ENCODE measurements around the gene PAX5.

PAX5 gene

DNA sequence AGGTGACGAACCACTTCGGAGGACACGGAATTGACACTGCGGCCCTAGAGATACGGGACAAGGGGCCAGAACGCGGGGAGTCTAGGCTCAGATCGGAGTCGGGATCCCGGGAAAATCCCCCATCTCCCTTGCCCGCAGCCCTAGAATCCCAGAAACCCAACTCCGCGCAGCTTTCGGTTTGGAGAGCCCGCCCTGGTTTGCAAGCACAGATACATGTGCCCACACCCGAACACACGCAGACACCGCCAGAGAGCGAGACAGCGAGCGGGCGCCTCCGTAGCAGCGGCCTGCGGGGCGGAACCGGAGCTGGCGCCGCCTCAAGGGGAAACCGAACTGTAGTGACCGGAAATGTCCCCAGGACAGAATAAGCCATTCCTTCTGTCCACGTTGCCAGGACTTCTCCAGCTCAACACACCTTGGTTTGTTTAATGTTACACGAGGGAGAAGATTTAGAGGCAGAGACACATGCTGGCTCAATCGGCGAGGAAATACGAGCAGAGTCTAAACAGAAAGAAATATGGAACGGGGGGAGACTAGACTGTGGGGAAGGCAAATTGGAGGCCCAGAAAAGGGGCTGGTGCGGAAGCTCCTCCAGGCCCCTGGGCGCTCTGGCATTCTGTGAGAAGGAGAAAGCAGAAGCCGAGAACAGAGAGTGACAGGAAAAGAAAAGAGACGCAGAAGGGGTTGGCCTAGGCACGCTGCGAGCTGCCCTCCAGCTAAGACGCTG, 2.9 kb upstream of the PAX5 start:
- peak in 1 of 5 donors; percentile 48 for DNase-seq

DNA sequence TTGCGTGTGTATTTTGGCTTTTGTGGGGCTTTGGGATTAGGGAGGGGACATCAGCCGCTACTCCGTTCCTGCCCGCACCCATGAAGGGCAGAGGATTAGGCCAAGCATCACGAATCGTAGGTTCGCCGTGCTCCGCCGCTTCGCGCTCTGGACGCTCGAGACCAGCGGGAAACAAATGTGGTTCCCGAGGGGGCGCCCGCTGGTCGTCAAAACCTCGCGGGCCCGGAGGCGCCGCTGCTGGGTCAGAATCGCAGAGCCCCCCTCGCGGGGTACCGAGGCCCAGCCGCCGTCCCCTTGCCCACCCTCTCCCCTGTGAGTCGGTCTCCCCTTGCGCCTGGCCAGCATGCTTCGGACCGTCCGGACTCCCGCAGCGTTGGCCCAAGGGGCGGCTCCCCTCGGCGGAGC, 2.3 kb upstream of the PAX5 start:
- no peak for DNase-seq

DNA sequence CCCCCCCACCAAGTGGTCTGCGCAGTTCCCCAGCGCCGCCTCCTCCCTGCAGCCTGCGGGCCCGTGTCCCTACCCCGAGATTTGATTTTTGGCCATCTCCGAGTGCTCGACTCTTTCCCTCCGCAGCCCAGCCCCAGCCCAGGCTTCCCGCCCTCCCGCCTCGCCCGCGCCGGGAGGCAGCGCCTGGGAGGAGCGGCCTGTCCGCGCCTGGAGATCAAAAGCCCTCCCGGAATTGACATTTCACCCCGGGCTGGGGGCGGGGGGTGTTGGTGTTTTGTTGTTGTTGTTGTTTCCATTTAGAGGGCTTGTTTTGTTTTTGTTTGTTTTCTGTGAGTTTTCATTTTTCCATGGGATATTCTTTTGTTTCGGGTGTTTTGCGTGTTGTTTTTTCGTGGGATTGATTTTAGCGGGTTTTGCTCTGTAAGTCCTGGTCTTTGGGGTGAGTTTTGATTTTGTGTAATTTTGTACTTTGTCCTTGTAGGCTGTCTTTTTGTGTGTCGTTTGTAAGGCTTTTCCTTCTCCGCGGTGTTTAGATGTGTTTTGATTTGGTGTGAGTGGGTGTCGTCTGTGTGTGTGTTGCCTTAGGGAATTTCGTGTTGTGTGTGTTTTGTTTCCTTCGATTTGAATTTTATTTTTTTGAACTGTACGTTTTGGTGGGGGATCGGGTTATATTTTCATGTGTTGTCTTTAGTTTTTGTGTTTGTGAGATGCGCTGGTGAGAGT, 1.7 kb upstream of the PAX5 start:
- DNase-seq = no peak

DNA sequence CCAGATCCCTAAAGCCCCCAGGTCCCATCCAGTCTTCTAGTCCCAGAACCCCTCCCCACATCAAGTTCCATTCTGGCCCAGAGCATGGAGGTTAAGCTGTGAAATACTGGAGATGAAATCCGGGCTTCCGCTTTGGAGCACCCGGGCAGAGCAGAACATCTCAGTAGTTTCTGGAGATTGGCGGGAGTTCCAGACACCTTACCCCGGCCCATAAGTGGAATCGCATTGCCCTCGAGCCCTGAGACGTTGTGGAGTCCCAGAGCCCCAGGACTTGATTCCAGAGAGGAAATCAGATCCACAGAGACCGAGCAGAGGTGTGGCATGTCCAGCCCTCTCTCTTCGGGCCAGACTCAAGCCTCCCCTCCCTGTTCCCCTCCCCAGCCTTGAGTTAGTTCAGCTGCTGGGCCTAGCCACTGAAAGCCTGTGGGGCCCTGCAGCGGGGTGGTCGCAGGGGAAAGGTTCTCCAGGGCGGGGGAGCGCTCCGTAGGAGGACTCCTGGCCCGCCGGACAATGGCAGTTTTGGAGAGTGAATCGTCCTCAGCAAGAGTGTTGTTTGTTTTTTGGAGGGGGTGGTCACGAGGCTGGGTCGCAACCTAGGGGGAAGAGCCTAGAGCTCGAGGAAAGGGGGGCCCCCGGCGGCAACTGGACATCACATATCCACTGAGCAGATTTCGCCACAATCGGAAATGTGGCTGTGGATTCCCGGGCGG, 1.0 kb upstream of the PAX5 start:
- no peak for DNase-seq

DNA sequence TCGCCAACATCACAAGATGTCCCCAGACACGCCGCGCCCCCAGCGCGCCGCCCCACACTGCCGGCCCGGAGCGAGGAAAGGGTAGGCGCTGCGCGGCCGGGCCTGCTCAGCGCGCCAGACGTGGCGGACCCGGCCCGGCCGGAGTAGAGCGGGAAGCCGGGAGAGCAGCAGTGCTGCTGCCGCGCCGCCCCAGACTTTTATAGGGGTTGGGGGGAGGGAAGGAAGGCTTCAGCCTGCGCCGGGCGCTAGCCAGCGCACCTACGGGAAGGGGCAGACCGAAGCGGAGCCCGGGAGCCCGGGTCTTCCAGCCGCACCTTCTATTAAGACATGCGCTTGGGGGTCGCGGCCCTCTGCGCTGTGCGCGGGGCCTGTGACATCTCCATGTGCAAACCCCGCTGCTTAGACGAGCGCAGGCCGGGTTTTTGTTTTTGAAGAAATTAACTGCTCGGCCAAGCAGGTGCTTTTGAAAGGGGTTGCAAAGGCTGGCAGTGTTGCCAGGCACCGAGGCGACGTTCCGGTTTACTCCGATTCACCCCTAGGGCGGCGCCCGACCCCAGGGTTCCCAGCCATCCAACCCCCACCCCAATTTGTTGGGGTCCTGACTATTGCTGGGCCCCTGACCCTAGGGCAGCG, 353 bp upstream of the PAX5 start:
- DNase-seq = peak in 1 of 5 donors; percentile 30

DNA sequence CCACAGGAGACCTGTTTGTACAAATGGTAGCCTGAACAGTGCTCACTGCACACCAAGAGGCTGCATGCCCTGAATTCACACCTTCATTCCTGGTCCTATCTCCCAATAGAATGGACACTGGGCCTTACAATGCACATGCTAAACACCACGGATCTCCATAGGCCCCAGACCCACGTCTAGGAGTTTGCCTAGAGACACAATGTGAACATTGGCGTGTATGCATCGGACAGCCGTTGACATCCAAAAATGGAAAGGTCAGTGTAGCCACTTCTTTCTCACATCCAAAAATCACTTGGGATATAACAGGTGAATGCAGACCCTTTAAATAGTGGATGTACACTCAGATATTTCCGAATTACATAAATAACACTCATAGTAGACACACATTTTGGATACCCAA, 927 bp downstream of the PAX5 start:
- DNase-seq = no peak

DNA sequence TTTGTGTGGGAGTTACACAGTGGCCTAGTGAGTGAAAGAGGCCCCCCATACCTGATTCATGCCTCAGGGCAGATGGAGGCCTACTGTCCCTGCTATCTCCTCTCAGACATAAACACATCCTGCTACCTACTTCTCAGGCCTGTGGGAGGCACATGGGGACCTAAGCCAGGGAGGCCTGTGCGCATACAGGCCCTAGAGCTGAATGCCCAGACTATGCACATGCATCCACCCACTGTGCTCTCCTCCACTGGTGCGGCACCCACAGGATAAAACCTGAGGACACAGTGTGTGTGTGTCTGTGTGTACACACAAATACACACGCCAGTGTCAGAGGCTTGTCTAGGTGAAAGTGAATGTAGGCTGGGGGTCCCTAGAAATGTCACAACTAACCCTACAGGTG, 1.4 kb downstream of the PAX5 start:
- no peak for DNase-seq

DNA sequence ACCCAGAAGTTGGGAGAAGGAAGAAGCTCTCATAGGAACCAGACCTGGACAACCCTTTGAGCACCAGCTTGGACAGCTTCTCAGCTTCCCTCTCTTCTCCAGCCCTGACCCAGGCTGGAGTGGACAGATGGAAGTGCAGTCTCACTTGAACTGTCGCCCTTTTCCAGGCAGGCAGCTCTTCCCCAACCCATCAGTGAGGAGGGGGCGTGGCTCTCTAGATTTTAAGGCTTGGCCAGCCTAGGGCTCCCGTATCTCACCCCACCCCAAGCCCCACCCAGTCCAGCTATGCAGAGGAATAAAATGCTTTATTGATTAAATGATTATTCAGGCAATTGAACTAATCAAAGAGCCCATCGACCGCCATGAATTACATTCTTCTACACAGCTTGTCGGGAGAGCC, 2.2 kb downstream of the PAX5 start:
- no peak for DNase-seq

DNA sequence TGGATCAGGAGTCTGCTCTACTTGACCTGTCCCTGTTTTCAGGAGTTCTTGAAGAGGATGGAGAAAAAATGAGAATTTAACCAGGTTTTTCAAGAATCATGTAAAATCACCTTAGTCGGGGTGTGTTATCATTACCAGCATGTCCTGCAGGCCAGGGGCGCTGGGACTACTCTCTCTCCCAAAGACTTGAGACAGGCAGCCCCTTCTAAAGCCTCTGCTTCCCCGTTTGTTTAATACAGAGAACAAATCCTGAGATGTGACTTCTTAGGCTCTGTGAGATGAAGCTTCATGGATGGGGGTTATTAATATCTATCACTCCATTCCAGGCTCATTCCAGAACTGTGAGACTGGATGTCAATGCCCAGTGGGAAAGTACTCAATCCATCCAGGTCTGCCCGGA, 3.0 kb downstream of the PAX5 start:
- no peak for DNase-seq

DNA sequence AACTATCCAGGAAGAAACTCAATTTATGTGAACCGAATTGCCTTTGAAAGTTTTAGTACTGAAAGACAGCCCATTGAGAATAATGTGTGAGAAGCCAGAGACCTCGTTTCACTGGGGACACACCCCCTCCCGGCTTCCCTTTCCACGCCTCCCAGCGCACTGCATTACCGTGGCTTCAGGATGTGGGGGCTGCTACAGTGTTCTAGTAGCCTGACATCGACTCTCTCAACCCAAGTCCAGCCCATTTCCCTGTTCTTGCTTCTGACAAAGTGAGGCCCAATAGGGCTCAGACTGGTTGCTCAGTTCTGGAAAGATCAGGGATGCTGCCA, 3.5 kb downstream of the PAX5 start:
- no peak for DNase-seq

DNA sequence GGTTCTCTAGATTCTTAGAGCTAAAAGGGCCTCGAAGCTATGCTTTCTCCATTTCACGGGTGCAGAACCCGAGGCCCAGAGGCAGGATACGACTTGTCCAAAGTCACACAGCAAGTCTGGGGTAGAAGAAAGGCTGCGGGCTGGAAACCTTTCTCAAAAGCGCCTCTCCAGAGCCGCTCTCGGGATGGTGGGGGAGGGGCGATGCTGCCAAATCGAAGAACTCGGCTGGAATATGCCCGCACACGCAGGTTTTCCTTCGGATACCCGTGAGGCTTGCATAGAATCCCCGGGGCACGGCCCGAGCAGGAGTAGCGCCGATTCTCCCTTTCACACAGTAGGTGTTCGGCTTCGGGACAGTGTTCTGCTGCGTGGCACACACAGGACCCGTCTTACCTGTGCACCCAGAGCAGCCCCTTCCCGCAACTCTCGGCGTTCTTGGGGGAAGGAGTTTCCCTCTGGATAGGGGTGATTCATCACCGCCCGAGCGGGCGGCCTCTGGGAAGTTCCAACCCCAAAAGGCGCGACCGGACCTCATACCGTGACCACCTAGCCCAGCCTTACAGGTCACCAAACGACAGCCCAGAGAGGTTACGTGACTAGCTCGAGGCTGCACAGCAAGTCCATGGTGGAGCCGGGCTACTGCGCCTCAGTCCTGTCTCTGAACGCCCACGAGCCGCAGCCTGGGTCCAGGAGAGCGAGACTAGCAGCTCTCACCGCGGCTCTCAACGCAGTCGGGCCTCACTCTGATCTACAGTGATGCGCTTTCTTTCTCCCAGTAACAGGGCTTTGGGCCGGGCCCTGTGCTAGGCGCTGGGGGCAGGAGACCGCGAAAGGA, 4.1 kb downstream of the PAX5 start:
- no peak for DNase-seq

DNA sequence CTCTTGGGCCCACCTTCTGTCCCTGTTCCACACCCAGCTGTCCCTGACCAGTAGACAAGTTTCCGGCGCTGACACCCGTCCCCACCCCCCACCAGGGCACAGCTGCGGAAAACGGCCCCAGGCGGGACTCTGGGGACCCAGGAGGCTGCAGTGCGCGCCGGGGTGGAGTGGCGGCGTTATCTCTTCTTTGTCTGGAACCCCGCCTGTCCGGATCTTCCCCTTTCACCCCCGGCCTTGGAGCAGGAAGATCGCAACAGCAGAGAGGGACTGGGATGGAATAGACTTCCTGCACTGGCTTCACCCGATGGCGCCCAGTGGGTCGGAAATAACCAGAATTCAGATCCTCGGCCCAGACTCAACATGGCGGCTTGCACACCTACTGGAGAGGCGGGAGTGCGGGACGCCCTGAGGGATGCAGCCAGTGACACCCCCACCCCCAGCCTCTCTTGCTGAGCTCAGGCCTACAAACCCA, 4.7 kb downstream of the PAX5 start:
- no peak for DNase-seq

DNA sequence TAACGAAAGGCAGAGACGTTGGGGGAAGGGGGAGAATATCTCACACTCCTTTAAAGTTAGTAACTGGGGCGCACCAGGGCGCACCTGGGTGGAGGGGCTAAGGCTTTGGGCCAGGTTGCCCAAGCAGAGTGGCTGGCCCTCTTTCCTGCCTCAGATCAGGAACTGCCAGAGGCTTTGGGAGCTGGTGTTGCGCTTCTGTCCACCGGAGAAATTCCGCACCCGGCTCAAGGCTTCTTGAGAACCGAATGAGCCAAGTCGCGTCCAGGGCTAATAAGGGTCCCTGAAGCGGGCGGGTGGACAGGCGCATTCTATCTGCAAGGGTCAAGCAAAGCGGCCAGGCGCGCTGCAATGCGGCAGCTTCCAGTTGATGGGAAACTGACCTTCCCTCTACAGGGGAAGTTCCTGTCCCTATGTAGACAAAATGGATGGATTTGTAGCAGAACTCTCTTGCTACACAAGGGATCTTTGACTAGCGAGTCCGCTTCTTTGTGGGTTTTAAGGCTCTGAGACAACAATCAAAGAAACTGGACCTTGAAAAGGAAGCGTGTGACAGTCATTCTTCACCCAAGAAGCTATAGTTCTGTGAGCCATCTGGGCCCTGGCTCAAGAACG, 5.5 kb downstream of the PAX5 start:
- DNase-seq = no peak

DNA sequence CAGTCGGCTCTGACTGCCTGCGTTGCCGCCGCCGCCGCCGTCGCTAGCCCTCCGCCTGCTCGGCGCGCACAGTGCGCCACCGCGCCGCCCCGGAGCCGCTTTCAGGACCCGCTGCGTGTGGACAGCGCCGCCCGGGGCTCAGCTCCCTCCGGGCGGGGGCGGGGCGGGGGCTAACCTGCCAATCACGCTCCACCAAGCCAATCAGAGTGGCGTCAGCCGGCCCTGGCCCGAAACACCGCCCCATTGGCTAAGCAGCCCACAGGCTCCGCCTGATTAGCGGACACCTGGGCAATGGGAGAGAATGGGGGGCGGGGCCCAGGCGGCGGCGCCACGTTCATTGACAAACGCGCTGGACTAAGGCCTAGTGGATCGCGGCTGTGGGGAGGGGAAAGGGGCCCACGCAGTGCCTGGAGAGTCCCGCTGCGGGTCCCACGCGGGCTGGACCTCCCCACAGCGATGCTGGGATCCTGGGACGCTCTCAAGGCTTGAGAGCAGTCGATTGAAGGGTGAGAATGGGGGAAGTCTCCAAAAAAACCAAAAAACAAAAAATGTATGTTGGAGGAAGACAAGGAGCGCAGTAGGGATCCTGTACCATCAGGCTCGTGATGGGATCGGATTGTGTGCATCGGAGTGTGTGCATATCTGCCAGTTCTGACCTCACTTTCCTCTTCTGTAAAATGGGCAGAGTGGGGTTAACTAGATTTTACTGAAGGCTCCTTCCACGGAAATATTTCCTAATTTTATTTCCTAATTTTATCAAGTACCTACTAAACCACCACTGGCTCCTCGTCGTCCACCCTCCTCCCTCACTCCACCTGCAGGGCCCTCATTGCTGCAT, 6.3 kb downstream of the PAX5 start:
- peak; percentile 59 to 83 (median 73) for DNase-seq

DNA sequence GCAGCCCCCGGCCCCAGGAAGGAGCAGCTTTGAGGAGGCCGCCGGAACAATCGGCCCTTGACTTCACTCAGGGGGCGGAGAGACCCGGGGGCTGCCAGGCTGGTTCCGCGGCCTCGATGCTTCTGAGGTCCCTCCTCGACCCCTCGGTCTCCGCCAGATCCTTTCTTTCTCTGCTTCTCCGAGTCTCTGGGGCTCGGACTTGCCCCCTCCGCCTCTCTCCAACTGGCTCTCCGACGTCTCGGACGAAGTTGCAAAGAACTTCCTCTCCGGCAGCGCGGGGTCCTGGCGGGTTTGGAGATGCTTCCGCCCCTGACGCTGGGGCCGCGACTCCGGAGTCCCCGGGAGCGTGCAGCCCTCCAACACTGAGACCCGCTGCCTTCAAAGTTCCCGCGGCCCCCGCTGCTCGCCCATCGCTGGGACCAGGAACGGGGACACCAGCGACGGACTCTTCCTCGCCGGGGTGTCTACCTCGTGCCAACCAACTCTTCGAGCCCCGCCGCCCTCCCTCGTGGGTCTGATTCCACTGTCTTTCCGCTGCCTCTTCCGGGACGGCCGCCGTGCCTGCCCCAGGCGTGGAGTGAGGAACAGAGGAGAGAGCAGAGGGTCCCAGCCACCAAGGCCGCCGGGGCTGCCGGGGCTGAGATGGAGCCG, 7.0 kb downstream of the PAX5 start:
- DNase-seq = no peak

DNA sequence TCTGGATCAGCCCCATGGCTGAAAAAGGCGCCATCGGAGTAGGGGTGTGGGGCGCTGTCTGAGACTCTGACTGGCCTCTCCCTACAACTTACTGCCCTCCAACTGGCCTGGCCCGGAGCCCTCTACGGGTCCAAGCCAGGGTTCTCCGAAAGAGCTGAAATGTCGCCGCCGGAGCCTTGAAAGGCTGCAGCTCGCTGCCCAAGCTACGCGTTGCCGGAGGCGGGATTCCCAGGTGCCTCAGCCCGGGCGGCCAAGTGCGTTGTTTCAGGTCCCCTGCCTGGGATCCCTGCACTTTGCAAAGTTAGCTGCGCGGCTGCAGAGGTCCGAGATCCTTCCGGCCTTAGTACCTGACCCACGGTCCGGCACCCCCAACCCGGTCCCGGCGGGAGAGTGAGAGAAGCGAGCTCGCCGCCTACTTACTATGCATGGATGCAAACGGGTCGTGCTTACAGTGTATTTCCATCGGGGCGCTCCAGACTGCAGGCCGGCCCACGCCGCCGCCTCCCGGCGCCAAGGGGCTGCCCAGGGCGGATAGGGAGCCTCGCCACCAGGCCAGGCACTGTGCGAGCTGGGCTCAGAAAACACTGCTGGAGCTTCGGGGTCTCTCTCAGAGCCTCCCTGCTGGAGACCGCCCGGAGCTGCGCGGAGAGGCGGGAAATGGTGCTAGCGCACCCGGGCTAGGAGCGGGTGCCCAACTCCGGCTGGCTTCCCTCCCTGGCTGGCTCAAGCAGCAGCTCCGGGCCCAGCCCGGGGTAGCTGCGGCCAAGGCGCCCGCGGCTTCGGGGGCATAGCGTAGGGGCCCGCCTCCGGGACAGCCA, 7.7 kb downstream of the PAX5 start:
- no peak for DNase-seq

DNA sequence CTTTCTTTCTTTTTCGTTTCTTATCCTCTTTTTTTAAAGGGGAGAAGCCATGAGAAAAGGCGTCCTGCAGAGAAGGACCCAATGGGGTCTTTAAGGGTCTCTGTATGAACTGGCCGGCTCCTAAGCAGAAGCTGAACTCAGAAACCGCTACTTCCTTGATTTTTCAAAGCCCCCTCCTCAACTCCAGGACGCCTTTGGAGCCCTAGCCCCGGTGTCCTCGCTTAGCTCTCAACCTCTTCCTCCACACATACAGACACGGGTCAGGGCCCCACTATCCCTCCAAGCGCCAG, 8.3 kb downstream of the PAX5 start:
- DNase-seq = no peak

DNA sequence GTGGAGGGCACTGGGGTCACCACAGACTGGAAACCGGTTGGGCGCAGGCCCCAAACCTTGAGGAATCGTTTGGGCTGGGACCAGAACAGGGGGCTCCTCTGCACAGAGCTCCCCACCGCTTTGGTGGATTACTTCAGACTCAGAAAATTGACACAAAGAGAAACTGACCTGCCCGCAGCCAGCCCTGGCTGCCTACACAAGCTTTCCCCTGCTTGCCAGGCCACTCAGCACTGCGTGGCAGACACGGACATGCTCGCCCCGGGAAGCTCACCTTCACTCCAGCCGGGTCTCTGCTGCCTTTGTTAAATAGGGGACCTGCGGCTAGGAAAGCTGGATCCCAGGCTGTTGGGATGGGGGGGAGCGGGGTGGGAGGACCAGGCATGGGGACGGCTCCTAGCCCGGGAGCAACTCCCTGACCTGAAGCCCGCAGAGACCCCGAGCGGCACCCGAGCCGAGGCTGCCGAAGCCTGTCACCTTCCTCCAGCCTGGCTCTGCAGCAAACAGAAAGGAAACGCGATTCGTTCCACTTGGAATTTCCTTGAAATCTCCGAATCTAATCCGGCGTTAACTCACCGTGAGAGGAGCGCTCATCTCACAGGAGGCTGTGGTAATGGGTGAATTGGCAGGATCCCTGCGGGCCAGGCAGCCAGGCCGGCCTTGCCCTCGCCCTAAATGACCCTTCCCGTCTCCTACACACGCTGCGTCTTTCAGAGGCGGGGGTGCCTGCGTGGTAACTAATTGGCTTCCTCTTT, 8.8 kb downstream of the PAX5 start:
- no peak for DNase-seq

DNA sequence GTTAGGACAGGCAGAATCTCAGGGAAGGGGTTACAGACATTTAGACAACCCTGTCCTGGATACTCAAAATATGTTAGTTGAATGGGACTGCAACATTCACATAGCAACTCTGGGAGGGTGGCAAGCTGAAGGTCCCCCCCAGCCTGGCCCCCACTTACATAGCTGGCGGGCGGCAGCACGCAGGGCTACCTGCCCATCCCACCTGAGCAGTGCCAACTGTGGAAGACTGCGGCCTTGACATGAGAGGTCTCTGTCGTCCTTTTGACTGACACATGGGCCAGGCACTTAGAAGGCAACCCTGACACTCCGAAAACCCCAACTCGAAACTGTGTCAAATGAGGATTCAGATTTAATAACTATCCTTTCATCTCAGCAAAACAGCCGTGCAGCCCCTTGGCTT, 16.5 kb downstream of the PAX5 start:
- no peak for DNase-seq
